Measurements from ENCODE around the gene HPCAL1. TPM values are rescaled to one million over a fixed set of nuclear protein-coding genes. Genes with fewer than 3 reads are reported as not detected.

Gene HPCAL1
- total RNA-seq, 1 donor from 2014 or later: 19.0 TPM

DNA sequence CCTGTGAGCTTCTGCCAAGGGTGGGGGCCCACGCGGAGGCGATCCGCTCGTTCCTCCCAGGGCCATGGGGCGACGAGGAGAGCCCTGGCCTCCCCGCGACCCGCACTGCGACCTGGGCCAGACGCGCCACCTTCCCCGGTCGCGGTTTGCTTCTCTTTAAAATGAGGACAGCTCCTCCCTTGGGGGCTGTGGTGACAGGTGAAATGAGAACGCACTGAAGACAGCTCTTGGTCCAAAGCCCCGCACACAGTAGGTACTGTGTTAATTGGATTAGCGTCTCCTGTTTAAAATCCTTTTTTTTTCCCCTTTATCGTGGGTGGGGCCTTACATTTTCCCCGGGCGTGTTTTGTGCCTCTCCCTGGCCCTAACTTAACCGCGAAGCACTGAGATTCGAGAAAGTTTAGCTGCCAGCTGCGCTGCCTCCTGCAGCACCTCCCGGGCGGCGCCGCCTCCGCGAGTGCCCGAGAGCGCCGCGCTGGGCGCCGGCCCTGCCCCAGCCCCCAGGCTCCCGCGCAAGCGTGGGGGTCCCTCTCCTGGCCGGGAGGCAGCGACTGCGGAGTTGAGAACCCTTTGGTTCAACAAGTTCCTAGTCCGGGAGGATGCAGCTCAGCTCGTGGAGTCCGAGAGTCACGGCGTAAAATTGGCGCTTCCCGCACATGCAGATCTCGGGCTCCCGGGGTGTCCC is 1.1 kb downstream of the HPCAL1 start:
- peak; percentile 22 for DNase-seq

DNA sequence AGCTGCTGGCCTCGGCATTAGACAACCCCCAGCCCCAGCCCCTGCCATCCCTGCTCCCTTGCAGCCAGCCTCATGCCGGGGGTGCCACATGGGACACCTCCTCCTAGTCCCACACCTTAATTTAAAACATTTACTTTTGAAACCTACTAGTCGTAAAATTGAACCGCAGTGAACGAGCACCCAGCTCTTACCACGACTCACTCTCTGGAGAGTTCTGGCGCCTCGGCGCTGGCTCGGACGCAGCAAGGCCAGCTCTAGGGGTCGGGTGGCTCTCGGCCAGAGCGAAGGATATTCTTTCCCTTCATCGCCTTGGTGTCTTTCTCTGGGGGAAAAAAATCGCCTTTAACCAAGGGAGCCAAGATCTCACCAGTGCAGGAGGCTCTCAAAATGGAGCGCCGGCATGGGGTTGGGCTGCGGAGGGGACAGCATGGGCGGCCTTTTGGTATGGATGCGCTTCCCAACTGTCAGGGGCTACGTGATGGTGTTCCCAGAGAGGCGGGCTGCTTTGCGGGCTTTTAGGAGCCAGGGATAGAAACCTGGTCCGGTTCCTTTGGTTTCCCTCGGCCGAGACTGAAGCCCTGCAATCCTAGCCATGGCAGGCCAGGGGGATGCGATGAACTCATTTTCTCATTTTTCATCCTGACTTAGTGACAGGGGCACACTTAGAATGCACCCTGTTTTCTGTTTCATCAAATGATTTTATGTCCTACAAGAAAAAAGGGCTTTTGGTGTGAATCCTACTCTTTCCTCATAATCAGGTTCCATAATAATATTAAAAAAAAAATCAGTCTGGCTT is 2.0 kb downstream of the HPCAL1 start:
- no peak for DNase-seq

DNA sequence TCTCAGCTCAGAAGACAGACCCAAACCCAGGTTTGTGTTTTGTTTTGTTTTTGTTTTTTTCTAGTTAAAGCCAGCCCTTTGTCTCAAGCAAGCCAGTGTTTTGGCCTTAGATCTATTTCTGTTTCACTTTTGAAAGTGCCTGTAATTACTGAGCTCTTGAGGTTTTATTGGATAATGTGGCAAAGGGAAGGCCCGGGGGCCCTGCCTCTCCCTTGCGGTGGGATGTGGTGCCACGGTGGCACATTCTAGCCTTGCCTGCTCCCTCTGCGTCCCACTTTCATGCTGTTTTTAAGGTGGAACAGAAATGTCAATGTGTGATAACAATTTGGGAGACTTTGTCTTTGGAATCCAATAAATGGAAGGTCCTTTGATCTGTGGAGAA is 2.5 kb downstream of the HPCAL1 start:
- no peak for DNase-seq

DNA sequence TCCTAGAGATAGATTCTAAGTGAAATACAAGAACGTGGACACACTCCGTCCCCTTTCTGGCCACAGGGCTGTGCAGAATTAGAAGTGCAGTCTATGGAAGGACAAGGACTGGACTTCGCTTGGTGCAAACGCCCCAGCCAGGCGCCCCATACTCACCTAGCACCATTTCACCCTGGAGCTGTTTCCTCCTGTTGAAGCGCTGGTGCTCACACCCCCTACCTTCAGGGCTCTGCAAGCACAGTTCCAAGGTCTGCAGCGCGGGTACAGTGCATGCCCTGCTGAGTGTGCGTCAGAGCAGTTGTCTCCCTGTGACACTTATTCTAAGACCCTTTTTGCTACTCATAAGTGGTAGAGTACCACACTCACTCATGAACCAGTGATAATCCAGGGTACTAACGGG is 3.0 kb downstream of the HPCAL1 start:
- no peak for DNase-seq

DNA sequence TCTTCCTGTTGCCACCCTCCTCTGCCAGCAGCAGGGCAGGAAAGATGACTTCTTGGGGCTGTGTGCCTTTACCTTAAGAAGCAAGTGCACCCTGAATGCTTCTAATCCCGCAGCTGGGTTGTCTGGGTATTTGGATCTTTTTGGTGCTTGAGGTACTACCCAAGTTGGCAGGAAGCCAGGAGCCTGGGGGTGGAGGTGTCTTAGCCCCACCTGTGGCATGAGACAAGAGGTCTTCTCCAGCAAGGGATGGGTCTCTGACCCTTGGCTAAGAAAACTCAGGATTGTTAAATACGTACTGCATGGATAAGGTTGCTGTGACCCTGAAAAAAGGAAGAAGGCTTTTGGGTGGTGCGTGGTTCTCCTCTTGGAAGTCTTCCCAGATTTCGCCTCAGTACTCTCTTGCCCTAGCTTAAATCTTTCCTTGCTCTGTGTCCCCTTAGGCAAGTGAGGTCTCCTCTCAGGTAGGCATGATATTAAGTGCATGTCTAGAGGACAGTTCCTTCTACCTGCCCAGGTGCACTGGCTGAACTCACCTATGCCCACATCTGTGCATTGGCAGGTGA is 4.3 kb downstream of the HPCAL1 start:
- no peak for DNase-seq

DNA sequence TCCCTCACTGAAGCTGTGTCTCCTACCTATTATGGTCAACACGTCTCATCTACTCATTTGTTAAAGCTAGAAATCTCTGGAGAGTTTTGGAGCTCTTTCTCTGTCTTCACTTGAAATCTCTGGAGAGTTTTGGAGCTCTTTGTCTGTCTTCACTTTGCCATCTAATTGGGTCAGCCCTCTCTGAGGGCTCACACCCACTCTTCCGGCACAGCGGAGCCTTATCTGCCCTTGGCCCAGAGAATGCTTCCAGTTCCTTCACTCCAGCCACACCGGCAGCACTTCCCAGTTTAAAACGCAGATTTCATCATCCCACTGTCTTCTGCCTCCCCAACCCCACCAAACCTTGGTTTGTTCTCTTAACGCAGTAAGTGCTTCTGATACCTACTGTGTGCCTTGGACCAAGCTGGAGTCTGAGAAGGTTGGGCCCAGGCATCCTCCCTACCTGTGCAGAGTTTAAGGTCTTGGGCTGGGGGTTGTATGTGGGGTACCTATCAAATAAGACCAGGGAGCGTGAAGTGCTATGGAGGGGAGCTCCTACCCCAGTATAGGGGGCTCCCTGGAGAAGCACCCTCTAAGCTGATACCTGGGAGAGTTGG is 5.0 kb downstream of the HPCAL1 start:
- no peak for DNase-seq

DNA sequence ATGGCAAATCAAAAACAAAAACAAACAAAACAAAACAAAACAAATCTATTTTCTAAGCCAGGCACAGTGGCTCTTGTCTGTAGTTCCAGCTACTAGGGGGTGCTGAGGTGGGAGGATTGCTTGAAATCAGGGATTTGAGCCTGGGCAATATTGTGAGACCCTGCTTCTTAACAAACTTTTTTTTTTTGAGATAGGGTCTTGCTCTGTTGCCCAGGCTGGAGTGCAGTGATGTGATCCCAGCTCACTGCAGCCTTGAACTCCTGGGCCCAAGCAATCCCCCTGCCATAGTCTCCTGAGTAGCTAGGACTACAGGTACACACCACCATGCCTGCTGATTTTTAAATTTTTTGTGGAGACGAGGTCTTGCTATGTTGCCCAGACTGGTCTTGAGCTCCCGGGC is 6.2 kb downstream of the HPCAL1 start:
- DNase-seq: no peak

DNA sequence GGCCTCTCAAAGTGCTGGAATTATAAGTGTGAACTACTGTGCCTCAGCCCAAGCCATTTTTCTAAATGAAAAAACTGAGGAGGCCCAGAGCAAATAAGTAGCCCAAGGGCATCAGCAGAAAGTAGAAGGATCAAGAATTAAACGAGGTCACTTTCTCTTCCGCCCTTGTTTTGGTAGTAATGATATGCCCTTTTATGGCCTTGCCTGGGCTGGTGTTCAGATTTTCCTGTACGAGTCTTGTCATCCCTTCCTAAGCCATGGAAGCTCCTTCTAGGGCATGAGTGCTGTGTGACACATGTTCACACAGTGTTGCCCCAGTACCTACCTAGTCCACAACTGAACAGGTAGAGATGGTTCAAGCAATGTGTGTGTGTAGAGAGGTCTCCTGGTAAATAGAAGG is 6.6 kb downstream of the HPCAL1 start:
- DNase-seq: no peak

DNA sequence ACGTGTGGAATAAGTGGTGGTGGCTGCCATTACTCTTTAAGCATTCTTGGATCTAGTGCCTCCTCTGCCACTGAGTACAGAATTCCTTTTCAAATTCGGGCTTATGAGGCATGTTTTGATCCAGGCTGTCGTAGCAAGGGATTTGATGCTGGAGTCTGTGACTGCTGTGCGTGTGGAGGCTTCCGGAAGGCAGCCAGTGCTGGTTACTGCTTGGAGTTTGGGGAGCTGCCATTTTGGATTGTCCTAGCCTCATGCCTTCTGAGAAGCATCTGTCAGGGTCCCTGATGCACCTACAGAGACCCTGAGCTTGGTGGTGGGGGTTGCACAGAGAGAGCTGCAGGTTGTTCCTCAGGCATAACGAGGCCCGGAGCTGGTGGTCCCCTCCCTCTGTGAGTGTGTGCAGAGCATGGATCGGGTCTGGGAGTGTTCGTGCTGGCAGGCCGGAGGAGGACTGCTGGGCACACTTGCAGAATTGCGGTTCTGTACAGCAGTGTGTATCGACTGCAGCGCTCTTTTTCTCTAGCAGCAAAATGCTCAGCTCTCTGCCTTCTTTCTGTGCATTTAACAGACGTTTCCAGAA is 7.7 kb downstream of the HPCAL1 start:
- DNase-seq: no peak

DNA sequence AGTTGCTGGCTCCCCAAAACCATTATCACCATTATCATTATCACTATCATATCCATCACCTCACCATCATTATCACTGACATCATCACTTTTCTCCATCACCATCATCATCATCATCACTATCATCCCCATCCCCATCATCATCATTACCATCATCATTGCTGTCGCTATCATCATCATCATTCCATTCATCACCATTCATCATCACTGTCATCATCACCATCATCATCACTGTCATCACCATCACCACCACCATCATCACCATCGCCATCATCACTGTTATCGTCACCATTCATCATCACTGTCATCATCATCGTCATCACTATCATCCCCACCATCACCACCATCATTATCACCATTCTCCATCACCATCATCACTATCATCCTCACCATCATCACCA is 9.0 kb downstream of the HPCAL1 start:
- DNase-seq: no peak

DNA sequence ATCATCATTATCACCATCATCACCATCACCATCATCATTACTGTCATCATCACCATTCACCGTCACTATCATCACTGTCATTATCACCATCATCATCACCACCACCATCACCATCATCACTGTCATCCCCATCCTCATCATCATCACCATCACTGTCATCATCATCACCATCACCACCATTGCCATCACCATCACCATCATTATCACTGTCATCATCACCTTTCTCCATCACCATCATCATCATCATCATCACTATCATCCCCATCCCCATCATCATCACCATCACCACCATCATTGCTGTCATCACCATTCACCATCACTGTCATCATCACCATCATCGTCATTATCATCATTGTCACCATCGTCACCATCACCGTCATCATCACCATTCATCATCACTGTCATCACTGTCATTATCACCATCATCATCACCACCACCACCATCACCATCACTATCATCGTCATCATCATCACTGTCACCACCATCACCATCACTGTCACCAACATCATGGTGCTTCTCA is 9.8 kb downstream of the HPCAL1 start:
- DNase-seq: no peak

DNA sequence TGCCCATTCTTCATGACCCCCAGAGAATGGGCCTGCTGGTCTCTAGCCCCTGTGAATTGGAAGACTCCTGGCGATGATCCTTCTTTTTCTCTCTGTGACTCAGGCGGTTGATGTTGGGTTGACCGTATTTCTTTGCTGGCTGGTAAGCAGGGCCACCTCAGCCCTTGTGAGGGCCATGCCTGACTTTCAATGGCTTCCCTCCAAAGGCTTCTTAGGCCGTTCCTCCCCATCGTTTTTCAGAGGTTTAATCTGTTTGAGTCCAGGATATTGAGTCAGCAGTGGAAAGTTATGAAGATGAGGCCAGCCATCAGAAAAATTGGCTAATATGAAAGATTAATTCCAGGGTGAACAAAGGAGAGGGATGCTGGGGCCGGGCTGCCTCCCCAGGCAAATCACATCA is 13.6 kb downstream of the HPCAL1 start:
- DNase-seq: no peak

DNA sequence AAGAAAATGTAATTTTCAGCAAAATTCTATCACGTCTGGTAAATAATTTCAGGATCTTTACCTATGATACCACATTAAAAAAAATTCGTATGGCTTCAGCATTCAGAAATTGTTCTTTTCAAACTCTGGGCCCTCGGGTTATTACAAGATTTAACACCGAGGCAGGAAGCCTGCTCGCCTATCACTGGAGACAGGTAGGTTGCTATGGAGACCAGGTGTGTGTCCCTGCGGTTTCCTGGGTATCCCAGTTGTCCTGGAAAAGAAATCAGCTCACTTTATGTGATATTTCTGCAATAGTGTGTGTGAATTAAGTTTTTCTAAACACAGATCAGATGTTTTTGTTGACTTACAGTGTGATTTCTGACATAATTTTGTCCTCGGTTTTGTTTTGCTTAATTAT is 14.2 kb downstream of the HPCAL1 start:
- DNase-seq: no peak

DNA sequence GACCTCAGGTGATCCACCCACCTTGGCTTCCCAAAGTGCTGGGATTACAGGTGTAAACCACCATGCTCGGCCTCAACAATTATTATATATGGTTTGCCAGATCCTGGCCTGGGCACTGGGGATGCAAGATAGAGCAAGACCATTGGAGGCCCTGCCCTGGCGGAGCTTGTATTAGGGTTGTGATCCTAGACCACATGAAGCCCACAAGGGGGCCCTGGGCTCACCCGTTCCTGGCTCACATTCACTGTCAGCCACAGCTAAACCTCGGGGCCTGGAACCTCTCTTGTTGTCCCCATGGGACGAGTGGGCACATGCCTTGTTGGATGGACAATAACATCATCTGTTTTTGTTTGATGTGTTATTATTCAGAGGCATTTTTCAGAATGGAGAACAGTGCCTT is 14.9 kb downstream of the HPCAL1 start:
- DNase-seq: no peak

DNA sequence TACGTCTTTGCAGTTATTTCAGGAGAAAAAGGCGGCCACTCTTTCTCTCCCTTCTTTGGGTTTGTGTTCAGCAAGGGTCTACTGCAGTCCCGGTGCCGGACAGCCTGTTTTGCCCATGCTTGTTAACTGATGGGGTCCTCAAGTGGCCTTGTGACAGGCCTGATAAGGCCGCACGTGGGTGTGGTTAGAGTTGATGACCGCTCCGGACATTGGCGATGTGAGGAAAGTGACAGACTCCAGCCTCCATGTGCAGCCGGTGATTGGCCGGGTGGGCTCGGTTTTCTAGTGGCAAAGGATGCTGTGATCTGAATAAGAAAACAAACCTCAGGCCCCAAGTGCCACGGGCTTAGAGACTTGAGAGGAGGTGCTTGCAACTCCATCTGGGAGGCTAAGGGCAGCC is 15.6 kb downstream of the HPCAL1 start:
- DNase-seq: no peak

DNA sequence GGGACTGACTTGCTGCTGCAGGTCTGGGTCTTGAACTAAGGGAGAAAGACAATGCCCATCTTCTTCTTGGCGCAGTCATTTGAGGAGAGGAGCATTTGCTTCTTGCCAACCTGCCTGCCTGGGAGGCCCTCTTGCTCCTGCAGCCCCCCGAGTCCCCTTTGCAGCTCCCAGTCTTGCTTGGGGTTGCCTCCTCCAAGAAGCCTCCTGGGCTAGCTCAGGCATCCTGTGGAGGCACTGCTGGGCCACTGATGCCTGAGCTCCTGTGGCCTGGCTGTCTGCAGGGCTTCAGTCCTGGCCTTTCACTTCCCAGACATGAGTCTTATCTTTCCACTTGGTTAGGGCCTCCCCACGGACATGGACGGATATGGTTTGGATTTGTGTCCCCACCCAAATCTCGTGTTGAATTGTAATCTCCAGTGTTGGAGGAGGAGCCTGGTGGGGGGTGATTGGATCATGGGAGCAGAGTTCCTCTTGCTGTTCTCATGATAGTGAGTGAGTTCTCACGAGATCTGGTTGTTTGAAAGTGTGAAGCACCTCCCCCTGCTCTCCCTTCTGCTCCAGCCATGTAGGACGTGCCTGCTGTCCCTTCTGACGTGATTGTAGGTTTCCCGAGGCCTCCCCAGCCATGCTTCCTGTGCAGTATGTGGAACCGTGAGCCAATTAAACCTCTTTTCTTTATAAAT is 17.3 kb downstream of the HPCAL1 start:
- no peak for DNase-seq

DNA sequence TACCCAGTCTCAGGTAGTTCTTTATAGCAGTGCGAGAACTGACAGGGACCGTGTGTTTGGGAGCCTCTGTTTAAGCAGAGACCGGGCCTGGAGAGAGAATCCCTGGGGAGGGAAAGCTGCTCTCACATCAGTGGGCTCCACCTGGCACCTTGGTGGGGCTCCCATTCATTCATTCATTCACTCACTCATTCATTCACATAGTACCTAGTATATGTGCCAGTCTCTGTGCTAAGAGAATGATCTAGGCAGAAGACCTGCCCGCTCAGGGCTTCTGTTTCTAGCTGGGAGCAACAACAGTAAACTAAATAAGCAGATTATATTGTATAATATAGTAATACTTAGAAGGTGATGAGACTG is 17.8 kb downstream of the HPCAL1 start:
- no peak for DNase-seq

DNA sequence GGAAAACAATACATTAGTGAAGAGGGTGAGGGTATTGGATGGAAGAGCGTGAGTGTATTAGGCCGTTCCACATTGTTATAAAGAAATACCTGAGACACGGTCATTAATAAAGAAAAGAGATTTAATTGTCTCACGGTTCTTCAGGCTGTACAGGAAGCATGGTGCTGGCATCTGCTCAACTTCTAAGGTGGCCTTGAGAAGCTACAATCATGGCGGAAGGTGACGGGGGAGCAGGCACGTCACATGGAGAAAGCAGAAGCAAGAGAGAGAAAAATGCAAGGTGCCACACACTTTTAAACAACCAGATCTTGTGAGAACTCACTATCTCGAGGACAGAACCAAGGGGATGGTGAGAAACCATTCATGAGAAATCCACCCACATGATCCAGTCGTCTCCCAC is 18.2 kb downstream of the HPCAL1 start:
- no peak for DNase-seq

DNA sequence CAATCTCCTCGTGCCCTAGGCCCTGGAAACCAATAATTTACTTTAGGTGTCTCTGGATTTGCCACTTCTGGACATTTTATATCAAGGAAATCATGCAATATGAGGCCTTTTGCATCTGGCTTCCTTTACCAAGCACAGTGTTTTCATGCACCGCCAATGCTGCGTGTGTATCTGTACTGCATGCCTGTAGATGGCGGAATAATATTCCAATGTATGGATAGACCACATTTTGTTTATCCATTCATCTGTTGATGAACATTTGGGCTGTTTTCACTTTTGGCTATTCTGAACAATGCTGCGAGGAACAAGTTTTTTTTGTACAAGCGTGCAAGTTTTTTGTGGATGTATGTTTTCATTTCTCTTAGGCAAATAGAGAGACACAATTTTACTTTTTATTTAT is 18.9 kb downstream of the HPCAL1 start:
- DNase-seq: no peak

DNA sequence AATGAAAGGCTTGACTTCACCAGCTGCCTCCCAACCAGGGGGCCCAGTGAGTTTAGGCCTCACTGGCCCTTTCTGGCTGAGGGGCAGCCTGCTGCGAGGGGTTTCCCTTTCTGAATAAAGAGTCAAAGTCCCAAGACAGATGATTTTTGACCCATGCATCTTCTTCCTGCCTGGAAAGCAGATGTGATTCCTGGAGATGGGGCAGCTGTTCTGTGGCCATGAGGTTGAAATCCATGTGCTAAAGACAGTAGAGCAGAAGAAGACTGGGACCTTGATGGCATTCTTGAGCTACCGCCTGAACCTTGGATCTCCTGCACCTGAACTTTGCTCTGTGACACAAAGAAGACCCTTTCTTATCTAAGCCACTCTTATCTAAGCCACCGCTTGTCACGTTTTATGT is 19.8 kb downstream of the HPCAL1 start:
- no peak for DNase-seq

DNA sequence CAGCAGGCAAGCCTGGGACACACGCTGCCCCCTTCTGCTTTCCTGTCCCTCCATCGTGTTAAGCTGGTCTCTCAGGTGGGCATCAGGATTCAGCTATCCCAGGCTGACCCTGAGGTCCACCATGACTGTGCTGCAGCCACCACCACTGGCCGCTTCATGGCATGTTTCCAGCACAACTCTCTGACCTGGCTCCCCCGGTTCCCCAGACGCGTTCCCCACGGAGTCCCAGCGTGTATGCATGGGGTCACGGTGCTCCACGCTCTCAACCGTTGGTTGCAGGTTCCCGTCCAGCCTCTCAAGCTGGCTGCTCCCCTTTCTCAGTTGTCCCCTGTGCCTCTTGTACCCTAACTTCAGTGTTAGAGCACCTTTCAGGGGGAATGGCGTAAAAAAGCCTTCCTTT is 20.3 kb downstream of the HPCAL1 start:
- DNase-seq: no peak

DNA sequence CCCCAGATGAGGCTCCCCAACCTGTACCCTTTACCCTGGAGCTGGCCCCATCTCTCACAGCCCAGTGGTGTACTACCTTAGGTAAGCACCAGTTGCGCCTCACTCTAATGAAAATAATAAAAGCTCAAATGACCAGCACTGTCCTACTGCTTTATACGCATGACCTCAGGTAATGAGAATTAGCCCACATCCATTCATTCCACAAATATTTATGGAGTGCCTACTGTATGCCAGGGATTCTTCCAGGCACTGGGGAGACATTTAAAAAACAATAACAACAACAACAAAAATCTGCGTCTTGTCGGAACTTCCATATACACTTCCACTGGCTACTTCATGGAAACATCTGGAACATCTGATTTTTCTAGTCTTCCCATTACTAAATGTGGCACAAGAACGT is 20.8 kb downstream of the HPCAL1 start:
- DNase-seq: no peak
